ENCODE results near the gene TFF1.

The TFF1 gene

DNA sequence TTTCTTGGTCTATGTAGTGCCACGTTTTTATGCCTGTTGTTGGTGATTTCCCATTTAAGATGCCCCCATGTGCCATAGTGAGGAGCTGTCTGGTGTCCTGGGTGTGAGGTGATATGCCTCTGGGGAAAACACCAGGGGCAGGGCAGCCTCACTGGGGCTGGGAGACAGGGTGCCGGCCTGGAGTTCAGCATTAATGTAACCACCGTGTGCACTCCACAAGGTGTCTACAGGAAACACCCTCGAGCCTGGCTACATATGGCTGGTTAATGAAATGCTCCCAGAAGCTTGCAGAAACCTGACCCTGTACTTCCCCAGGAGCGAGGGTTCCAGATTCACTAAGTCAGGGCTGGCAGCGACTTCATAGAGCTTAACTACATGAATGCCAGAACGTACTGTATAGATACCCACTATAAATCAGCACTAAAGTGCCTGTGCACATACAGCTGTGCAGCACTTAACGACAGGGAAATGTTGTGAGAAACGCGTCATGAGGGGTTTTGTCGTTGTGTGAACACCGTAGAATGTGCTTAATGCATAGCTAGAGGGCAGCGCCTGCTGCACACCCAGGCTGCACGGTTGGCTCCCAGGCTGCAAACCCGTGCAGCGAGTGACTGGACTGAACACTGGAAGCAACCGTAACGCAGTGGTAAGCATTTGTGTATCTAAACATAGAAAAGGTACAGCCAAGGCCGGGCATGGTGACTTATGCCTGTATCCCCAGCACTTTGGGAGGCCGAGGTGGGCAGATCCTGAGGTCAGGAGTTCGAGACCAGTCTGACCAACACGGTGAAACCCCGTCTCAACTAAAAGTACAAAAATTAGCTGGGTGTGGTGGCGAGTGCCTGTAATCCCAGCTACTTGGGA, 25.9 kb downstream of the TFF1 start:
- no peak for DNase-seq

DNA sequence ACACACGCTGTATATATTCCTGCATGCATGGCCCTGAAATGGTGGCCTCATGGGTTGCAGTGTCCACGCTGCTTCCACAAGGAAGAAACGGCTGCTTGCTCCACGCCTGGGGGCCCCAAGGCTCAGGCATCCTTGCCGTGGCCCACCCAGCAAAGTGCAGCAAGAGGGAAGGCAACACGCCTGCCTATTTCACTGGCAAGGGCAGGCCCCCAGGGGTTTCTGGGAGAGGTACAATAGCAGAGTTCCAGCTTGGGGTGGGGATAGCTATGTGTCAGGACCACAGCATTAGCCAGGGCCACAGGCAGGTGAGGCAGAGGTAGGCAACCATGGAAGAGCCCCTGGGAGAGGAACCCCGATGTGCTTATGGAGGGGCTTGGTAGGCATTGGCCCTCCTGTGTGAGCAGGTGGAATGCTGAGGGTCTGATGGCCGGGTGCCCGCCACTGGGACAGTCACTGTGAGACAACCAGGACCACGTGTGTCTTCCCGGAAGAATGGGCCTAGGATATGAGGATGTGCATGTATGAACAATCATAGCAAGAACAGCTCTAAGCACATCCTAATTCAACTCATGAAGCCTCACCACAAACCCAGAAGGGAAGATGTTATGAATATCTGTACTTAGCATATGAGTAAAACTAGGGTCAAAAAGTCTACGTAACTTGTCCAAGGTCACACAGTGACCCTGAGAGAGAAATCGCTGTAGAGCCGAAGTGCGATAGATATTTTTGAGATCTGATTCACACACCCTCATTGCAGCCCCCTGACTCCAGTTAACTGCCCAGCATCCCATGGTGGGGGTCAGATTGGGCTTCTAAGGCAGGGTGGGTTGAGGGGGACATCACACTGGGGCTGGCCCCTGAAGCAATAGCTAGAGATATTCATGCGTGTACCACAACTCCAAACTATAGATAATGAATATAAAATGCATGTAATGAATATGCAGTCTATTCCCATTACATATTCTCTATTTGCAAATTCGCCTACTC, 27.3 kb downstream of the TFF1 start:
- no peak for DNase-seq

DNA sequence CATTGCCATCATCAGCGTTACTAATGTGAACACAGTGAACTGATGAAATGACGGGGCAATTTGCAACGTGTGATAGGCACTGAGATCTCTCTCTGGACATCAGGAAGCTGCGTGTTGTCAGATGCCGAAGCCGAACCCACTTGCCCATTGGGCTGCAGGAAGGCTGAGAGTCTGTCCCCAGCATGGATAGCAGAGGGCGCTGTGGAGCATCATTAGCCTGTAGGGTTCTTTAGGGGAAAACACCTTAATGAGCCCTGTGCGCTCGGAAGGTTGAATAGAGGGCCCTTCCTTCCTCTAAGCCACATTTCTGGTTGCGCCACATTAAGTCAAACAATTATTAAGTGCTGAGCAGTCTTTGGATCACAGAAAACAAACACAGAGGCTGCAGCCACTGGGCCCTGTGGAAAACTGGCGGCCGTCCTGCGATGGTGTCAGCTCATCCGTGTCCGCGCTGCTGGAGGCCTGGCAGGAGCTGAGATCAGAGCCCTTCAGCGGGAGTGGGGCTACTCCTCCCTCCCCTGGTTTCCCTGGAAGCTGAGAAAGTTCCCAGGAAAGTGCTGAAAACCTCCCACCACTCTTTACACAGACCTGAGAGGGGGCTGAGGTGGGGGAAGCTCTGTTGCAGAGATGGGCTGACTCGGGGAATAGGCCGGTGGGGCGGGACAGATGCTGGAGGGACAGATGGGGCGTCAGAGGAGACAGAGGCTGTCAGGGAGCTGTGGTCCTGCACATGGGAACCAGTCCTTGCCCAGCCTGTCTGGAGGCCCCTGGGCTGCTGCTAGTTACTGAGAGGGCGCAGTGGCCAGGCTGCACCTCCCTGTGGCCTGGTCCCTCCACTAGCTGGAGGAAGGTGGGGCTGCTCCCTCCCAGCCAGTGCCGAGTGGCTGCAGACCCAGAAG, 28.3 kb downstream of the TFF1 start:
- peak; percentile 81 for DNase-seq

DNA sequence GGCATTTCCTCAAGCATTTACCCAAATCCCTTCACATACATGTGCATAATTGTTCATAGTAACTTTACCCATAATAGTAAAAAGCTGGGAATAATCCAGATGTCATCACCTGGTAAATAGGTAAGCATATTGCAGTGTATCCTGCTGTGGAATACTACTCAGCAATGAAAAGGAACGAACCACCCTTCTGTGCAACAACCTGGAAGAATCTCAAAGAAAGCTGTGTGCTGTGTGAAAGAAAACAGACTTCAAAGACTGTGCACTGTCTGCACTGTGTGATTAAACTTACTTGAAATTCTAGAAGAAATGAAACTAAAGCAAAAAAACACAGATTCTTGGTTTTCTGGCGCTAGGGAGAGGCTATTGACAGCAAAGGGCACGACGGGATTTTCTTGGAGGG, 29.1 kb downstream of the TFF1 start:
- DNase-seq: no peak

DNA sequence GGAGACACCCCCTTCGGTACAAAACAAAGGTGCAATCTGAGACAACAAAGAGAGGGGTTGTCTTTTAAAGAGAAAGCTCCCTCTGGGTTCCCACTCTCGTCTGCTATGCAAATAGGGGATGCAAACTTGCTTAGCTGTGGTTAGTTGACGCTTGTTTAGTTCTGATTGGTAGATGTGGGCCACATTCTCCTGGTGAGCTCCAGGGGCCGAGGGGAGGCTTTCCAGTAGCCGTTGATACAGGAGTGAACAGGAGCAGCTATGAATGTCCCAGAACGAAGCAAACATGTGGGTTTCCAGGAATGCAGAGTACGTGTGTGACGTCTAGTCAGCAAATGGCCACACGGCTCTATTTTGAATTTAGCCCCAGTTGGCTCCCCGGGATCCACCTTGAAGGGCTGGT, 30.3 kb downstream of the TFF1 start:
- DNase-seq: no peak

DNA sequence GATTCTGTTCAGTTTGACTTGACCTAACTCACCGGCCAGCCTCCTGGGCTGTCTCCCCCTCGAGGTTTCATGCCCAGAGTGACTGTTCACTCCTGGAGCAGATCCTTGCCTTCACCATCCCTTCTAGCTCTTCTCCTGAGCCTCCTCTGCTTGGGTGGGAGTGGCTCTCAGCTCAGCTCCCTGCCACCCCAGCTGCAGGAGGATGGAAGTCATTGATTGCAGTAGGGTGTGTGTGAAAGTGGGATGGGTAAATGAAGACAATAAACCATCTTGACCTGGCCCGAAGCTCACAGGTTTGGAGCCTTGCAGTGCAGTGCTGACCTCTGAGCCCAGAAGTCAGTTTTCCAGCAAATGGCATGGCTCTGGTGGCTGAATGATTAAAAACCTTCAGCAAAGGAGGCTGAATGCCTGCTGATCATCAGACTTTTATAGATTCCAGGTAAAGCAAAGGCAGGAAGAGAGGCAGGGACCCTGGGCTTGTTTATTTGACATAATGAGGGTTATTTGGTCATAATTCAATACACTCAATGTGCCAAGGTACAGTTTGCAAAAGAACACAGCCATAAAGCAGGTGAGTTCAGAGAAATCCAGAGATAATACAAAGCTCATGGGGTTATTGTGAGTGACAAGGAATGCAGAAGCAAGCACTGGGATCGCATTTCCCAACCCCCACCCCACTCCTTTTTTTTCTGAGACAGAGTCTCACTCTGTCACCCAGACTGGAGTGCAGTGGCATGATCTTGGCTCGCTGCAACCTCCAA, 33.6 kb downstream of the TFF1 start:
- no peak for DNase-seq

DNA sequence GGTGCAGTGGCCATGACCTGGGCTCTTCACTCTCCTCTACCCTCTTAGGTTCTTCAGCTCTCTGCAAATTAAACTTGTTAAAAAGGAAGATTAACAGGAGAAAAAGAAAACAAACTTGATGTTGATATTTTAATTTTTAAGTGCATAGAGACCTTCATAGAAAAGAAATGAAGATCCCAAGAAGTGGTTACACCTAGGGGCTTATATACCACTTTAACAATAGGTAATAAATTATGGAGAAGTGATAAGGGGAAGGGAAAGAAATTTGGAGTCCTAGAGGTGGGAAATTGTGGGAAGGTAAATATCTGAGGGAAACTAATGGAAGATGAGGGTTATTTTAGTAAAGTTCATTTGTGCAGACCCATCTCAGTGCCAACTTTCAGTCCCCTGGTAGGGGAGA, 34.7 kb downstream of the TFF1 start:
- DNase-seq: no peak

DNA sequence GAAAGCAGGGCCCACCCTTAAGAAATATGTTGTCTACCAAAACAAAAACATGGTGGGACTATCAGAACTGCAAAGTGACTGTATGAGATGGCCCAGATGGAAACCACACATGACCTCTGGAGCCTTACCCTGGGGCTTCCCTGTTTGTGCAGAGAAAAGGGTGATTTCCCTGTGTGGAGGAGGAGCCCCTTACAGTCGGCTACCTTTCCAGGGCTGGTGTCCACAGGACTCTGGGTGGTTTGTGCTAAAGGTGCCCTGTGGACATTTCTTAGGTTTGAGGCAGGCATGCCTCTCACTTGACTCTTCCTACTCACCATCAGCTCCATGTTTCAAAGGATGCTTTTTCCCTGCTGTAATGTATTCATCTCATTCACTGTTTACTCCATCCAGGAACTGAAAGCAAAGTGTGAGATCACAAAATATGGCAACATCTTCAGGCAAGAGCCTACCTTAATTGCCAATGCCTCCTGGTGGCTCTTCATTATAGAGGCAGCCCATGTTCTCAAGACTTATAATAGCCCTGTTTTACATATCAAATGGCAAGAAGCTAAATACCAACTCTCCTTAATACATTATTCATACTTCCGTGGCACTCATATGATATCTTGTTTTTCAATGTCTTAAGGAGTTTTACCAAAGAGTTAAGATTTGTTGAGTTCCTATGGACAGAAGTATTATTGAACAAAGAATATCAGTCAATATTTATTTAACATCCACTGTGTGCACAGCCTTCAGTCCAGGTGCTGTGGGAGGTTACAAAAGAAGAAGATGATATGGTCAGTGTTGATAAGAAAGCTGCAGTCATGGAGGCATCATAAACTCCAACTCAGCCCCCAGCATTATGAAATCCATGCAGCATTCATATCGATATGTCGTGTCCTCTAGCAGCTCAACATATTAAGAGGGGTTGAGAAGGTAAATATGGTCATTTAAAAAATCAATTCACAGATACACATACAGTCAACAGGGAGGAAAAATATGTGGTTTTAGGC, 35.7 kb downstream of the TFF1 start:
- no peak for DNase-seq

DNA sequence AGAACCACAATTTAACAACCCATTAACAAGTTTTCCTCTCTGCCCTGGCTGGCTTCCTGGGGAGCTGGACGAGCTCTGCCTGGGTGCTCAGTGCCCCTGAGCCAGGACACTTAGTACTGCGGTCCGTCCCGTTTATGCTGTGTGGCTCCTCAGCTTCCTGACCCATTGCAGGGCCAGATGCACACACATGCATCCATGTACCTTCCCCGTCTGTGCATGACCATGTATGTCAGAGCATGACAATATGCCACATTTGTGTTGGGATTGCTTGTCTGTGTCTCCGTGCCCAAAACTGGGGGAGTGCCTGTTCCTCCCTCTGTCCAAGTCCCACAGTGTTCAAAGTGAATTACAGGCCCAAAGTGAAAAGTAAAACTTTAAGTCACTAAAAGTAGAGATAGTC, 41.4 kb downstream of the TFF1 start:
- DNase-seq: no peak

DNA sequence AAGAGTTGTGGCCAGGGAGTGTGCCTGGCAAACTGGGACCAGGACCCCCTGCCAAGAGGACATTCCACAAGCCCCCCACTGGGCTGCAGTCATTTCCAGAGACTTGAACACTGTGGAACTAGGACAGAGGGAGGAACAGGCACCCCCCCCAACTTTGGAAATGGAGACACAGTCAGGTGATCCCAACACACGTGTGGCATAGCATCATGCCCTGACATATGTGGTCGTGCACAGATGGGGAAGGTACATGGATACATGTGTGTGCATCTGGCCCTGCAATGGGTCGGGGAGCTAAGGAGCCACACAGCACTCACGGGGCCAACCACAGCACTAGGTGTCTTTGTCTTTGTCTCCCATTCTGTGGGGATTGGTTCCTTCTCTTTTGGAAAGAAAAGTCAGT, 44.5 kb downstream of the TFF1 start:
- no peak for DNase-seq

DNA sequence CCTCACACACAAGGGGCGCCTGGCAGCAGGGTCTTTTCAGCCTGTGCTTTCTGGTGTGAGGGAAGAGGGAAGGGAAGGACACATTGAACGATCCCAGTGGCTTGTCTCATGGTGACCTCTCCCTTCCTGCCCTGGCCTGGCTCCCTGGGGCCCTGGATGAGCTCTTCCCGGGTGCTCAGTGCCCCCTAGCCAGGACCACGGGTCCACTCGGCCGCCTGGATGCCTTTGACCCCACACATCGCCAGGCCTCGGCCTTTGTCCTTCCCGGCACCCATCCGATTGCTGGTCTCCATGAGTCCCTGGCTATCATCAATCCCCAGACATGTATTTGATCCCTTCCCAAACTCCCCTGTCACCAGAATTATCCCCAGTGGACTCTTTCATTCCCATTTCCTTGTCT, 45.1 kb downstream of the TFF1 start:
- DNase-seq: no peak

DNA sequence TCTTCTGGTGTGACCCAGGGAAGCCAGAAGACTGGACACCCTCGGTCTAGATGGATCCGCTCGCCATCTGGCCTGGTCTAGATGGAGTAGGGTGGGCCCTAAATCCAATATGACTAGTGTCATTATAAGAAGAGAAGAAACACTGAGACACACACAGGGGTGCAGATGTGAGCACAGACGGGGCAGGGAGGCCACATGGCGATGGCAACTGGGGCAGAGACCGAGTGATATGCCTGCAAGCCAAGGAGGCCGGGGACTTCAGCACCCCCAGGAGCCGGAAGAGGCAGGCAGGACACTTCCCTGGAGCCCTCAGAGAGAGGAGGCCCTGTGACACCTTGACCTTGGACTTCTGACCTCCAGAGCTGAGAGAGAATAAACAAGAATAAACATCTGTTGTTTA, 45.5 kb downstream of the TFF1 start:
- DNase-seq: no peak

DNA sequence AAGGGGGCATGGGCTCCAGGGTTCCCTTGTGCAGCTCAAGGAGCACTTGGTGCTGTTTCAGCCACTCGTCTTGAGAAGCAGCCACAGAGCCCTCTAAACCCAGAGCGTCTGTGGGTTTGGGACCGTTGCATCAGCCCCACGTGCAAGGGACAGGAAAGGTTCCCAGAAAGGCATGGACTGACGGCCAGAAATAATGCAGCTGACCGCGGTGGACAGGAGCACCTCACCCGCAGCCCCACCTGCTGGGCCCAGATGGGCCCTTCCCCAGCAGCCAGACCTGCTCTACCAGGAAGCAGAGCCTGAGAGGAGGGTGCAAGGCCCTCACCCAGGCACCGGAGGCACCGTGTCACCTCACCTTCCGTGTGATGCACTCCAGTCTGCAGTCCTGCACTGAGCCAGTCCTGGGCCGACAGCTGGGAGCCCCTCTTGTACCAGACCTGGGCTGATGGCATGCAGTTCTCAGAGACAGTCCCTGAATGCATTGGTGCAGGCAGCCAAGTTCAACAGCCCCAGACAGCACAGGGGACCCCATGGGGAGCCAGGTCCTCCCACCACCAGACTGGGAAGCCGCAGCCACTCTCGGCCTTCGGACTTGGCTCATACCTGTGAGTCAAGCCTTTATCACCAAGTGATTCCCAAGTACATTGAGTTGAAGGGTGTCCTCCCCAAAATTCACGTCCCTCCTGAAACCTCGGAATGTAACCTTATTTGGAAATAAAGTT, 46.3 kb downstream of the TFF1 start:
- DNase-seq: no peak

DNA sequence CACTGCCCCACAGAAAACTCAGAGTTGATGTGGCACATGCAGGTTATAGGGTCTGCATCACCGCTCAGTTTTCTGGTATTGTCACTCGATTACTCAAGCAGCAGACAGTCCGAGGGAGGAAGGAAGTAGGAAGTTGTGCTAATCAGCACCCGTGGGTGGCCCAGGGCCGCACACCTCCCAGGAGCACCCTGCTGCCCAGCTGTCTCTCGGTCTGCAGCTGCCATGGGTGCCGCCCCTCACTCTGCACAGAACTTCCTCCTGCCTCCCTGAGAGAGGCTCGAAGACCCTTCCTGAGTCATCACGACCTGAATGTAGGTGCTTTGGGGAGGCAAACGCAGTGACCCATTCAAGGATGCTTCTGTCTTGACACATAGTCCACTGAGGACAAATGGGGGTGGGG, 47.0 kb downstream of the TFF1 start:
- no peak for DNase-seq

DNA sequence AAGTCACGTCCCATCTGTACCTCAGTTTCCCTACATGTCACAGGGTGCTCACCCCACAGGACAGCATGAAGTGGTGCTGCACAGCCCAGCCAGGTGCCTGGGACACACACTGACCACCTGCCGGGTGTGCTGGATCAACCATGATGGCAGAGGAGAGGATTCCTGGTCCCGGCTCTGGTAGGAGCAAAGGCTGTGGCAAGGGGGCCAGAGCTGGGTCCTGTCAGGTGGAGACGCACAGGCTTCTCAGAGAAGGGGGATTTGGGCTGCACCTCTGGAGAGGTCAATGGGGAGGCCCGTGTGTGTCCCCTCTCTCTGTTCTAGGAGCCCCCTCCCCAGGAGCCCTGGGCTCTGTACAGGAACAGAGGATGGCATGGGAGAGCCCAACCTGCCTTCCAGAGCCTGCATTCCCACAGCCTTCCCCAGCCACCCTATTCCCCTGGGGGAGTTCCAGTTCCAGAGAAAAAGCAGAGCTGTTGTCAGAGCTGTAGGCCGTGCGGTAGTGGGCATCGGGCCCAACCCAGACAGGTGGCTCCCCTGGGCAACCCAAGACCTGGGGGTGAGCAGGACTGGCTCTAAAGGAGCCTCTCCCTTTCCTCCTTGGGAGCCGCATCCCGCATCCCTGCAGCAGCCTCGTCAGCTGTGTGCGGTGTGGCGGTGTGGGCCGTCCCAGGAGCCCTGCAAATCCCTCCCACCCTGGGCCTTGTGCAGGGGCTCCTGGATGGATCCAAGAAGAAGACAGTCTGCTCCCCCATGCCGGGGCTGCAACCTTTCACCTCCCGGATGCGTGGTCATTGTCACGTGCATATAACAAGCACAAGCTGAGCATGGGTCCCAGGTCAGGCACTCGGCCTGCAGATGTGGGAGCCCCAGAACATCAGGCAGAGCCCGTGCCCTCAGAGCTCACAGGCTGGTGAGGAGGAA, 48.2 kb downstream of the TFF1 start:
- no peak for DNase-seq

DNA sequence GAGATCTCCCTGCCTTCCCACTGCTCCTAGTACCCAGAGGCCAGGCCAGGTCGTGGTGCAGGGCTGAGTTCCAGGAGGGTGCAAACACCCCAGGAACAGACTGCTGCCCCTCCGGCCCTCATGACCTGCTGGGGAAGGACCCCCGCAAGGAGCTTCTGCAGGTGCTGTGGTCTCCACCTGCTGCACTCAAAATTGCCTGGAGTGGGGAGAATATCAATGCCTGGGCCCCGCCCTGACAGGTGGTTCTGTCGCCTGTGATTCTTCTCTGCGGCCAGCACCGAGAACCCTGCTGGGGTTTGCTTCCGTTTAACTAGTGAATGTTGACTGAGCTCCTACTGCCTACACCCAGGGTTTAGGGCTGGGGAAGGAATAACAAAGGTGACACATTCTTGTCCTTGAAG, 49.0 kb downstream of the TFF1 start:
- DNase-seq: no peak

DNA sequence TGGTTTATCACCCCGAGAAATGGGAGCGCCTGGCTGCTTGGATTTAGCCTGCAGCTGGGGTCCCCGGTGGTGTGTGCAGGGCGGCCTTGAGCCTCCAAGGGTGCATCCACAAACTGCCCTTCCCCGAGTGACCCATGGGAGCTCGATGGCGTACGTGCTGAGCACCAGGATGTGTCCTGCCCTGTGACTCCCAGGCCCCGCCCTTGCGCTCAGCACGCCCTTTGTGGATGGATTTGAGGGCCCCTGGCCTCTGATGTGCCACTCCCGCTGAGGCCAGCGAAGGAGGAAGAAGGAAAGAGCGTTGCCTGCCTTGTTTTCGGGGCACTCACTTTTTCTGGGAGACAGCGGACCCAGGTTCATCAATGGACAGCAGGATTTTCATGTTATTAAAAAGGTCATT, 49.4 kb downstream of the TFF1 start:
- DNase-seq: no peak

DNA sequence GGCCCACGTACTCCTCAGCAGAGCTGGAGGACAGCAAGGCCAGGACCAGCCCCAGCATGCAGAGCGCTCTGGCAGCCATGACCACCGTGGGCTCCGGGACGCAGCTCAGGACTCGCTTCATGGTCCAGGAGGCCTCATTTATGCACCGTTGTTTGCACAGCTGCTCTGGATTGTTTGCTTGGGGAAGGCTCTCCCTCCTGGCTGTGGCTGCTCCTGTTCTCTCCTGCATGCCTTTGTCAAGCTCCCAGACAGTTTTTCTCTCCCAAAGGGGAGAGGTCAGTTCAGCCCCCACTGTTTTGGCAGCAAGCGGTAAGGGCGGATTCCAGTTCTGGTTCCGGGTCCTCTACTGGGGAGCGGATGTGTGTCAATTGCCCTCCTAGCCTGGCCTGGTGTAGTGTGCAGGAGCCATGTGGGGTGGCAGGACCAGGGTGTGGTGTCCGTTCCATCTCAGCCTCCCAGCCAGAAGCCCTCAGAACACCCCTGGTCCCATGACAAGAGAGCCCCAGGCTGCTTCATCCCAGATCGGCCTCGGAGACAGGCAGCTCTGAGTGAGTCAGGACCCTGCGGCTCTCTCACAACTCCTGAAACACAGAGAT, 50.9 kb downstream of the TFF1 start, which contains the start of gene TFF3:
Gene TFF3 (minus strand): TSS at position 114 of the 596 bp plus-strand sequence. CDS start 35 bp downstream, at position 79.
- no peak for DNase-seq

All from activated gamma-delta T cell treated with Interleukin-2 at 50 U/mL for 16 hours (primary cell).